GM21576 (cell line): ENCODE measurements around the gene CHPF.

Experiments used
- ATAC-seq: cut with Tn5 transposase; IDR thresholded peaks from one replicate; pipeline ENCODE4 v1.9.1; 2021; ENCODE audit warnings: mild to moderate bottlenecking, moderate library complexity; ENCODE audit not compliant: unreplicated experiment

The CHPF gene

DNA sequence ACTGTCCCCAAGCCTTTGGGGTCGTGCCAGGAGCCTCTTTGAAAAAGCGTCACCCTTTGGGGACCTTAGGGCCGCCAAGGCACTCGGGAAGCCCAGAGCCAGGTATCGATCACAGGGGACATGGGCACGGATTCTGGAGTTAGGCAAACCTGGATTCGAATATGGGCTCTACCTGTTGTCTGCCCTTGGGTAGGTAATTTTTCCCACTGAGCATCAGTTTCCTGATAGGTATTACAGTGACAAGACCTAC is 9.5 kb upstream of the CHPF start:
- ATAC-seq, result no peak

- peak; percentile 90 for ATAC-seq
Observed at GRCh38 chr2:219552382-219553167, 9.0 kb upstream of the CHPF start.

DNA sequence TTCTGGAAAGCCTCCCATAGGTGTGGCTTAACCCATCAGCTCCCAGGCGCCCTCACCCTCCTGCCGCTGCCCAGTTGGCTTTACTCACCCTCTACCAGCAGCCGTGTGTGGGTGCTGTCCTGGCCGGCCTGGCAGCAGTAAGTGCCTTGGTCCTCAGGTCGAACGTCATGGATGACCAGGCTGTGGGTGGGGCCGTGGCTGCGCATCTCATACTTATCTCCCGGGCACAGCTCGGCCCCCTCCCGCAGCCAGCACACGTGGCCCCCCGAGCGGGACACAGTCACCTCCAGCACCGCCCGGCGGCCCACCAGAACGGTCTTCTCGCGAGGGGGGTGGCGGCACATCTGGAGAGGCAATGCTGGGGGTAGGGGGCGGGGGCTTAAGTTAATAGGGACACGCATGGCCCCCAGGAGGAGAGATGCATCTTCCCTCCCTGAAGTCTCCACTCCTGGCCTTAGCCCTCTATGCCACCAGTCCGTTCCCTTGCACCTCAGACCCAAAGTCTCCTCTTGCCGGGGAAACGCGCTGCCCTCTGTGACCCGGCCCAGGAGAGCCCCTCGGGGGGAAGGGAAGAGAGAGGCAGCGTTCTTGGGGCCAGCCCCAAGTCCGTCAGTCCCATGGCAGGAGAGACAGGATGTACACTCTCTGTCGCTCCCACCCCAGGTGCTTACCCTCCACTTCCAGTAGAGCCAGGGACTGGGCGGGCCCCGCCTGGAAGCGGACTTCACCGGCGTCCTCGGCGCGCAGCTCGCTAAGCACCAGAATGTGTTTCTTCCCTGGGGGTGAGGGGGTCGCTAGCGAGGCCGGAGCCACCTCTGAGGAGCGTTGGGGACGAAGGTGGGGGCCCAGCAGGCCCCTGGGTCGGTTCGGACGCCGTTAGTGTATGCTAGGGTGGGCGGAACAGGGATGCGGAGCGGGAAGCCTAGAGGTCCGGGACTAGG is 8.1 kb upstream of the CHPF start:
- ATAC-seq, result peak; percentile 15

DNA sequence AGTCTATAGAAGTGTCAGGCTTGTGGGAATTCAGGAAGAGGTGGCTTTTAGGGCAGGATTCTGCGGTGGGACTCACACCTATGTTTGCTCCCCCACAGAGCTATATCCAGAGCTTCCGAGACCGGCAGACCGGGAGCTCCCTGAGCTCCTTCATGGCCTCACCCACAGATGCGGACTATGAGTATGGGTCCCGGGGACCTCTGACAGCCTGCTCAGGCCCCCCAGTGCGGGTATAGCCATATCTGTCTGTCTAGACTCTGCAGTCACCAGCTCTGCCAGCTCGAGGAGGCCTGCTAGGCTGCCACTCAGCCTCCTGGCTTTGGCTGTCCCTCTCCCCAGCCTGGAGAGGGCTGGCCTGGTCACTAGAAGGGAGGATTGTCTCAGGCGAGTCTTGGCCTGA is 6.0 kb upstream of the CHPF start:
- ATAC-seq, result no peak

DNA sequence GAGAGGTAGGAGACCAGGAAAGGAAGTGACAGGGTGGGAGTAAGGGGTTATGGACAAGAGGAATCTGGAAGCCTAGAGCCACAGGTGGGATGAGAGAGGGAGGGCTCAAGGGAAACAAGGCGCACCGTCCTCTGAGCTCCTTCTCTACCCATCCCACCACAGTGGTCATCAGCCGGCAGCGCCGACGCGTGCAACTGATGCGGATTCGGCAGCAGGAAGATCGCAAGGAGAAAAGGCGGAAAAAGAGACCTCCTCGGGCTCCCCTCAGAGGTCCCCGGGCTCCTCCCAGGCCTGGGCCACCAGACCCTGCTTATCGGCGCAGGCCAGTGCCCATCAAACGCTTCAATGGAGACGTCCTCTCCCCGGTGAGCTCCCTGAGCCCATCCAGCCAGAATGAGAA is 5.4 kb upstream of the CHPF start:
- no peak for ATAC-seq

DNA sequence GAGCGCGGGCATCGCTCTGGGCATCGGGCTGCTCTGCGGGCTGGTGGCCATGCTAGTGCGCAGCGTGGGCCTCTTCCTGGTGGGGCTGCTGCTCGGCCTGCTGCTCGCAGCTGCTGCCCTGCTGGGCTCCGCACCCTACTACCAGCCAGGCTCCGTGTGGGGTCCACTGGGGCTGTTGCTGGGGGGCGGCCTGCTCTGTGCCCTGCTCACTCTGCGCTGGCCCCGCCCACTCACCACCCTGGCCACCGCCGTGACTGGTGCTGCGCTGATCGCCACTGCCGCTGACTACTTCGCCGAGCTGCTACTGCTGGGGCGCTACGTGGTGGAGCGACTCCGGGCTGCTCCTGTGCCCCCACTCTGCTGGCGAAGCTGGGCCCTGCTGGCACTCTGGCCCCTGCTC is 4.0 kb upstream of the CHPF start:
- no peak for ATAC-seq

DNA sequence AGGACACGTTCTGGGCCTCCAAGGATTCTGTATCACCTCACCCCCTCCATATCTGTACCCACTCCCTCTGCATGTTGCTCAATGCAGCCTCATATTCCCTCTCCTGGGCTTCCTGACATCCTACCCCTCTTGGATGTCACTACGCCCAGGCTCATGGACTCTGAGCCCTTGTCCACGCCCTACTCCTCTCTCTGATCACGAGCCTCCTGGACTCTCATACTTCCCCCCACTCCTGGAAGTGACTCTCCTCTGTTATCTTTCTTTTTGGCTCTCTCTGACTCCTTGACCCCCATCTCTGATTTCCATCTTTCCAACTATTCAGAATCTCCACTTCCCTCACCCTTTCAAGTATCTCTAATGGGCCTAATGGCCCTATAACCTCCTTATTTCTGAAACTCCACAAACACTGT is 2.3 kb upstream of the CHPF start:
- ATAC-seq, result no peak

- ATAC-seq, result no peak
Observed at GRCh38 chr2:219545295-219545942, 1.8 kb upstream of the CHPF start.

DNA sequence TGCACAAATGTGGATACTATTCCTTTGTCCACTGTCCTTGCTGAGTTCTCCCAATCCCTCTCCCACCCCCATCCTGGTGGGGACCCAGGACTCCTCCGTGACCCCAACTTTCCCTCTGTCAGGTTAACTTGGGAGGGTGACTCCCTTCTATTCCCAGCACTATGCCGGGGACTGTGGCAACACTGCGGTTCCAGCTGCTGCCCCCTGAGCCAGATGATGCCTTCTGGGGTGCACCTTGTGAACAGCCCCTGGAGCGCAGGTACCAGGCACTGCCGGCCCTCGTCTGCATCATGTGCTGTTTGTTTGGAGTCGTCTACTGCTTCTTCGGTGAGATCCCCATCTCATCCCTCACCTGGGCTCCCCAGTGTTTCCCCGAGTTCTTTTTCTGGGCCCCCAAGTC is 958 bp upstream of the CHPF start:
- no peak for ATAC-seq

GRCh38 chr2:219542931-219543595 is 546 bp downstream of the CHPF start:
- ATAC-seq, result peak; percentile 26

DNA sequence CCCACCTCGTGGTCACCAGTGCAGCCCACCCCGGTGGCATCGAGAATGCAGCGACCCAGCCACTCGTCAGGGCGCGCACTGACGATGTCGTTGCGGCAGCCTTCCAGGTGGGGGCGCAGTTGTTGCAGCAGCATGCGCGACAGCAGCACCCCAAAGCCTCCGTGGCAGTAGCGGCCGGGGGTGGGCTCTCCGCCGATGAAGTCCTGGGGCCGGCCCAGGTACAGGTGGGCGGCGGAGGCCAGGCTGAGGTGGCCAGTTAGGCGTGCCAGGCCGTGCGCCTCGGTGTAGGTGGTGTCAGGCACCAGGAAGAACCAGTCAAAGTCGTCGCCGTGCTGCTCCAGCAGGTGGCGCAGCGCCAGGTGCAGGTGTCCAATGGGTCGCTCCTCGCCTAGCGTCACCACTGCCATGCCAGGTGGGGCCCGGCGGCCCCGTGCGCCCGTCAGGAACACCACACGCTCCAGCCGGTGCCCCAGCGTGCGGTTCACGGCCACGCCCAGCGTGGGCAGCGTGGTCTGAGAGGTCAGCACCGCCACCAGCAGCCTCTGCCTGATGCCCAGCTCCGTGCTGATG is 1.9 kb downstream of the CHPF start:
- peak; percentile 54 for ATAC-seq

GRCh38 chr2:219540784-219541504 is 2.7 kb downstream of the CHPF start:
- ATAC-seq, result no peak

DNA sequence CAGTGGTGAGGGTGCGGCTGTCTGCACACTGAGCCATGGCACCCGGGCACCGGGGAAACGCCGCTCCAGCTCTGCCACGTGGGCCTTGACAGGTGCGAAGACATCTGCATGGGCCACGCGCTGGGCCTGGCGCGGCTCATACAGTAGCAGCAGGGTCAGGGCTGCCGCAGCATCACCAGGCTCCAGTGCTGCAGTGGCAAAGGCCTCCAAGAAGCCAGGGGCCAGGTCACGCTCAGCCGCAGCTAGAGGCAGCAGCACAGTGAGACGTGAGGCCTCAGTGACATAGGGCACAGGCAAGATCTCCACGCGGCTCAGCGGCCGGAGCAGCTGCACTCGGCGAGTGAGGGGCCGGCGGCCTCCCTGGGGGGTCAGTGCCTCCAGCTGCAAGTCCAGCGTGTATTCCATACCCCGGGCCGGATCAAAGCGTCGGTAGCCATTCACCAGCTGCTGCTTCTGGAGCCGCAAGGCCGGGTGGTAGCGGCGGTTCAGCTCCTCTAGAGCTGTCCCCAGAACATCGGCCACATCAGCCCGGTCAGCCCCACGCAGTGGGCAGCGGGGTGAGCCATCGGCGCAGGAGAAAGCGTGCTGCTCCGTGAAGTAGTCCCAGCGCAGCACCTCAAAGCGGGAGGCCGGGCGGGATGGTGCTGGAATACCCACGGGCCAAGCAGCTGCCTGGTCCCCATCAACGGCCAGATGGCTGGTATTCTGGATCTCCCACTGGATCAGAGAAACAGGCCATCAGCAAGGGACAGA is 3.5 kb downstream of the CHPF start:
- ATAC-seq, result no peak

- no peak for ATAC-seq
Observed at GRCh38 chr2:219538956-219539788, 4.4 kb downstream of the CHPF start.

DNA sequence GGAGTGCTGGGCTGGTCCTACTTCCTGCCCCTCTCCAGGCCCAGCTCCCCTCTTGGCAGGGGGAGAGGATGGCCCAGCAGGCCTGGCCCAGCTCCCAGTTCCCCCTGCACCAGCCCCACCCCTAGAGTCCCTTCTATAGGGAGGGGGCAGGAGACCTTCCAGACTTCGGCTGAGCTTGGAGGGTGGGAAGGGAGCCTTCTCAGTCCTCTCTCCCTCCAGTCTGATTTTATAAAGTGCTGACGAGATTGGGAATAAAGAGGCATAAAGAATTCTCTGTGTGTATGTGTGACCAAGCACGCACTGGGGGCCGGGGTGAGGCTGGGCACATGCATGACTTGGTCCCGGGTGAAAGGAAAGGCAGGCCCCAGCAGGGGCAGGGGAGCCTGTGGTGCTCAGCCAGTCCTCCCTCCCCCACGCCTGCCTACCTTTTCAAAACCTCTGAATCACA is 5.1 kb downstream of the CHPF start:
- no peak for ATAC-seq

DNA sequence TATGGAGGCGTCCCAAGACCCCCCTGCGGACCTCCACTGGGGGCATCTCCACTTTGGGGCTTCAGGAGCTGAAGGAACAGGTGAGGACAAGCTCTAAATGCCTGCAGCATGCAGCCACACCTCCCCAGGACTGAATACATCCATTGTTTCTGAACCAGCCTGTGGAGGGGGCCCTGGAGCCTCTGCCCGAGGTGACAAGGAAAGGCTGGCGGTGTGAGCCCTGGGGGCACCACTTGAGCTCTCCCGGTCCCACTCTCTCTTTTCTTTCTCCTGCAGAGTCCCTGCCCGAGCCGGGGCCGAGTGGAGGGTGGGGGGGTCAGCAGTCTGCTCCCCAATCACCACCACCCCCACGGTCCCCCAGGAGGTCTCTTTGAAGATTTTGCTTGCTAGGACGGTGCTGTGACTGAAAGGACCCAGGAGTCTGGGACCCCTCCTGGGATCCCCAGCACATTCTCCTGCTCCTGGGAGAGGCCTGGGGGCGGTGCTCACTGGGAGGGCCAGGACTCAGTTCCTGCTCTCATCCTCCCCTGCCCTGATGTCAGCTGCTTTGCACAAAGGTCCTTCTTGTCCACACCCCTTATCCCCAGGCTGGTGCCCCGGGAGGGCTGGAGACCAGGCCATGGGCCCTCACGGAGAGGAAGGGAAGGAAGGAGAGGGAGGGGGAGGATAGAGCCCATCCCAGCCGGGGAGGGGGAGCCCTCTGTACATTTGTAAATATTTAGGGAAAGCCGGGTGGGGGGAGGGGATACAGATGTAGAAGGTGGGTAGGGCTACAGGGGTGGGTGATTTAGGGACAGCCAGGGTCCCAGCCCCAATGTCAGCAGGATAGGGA is 5.7 kb downstream of the CHPF start:
- no peak for ATAC-seq

DNA sequence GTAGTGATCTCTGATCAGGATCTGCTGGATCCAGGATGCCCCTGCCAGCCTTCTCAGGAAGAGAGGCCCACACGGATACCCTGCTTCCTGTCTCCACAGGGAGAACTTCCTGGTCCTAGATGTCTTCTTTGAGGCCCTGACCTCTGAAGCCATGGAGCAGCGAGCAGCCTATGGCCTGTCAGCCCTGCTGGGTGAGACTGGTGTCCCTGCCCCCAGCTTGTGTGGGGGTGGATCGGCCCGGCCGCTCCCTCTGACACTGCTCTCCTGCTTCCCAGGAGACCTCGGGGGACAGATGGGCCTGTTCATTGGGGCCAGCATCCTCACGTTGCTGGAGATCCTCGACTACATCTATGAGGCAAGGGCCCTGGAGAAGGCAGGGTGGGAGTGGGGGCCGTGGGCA is 6.6 kb downstream of the CHPF start:
- no peak for ATAC-seq

- no peak for ATAC-seq
Observed at GRCh38 chr2:219536425-219536824, 7.2 kb downstream of the CHPF start.
